ENCODE results near the gene CCT7.

CCT7 gene

DNA sequence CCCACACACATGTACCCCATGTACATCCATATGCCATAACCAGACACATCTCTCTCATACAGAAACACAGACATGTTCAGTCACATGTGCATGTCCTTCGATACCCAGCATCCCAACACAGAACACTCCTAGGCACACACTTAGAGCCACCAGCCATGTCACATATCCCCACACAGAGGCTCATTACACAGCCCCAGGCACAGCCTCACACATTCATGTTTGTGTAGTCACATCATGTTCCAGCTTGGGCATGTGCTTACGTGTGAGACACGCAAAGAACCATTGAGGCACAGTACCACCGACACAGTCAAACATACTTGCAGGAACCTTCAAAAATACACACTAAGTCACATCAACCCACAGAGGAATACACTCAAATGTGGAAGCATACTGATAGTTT, 32.9 kb downstream of the CCT7 start:
- TF ChIP-seq, protein P1, sequence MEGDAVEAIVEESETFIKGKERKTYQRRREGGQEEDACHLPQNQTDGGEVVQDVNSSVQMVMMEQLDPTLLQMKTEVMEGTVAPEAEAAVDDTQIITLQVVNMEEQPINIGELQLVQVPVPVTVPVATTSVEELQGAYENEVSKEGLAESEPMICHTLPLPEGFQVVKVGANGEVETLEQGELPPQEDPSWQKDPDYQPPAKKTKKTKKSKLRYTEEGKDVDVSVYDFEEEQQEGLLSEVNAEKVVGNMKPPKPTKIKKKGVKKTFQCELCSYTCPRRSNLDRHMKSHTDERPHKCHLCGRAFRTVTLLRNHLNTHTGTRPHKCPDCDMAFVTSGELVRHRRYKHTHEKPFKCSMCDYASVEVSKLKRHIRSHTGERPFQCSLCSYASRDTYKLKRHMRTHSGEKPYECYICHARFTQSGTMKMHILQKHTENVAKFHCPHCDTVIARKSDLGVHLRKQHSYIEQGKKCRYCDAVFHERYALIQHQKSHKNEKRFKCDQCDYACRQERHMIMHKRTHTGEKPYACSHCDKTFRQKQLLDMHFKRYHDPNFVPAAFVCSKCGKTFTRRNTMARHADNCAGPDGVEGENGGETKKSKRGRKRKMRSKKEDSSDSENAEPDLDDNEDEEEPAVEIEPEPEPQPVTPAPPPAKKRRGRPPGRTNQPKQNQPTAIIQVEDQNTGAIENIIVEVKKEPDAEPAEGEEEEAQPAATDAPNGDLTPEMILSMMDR (IDR thresholded peaks at IDR 0.05) = no peak
- Histone ChIP-seq H3K27ac (no peak overlapping the region), H3K27me3 (peaks cover 45% of the 10 kb centered on the region), H3K4me1 (ENCODE audit: control insufficient read depth in 1 of 2, insufficient read depth in 1 of 2, low read depth in 1 of 2, low read length in 1 of 2) (no peaks in the 10 kb centered on the region), H3K4me3 (ENCODE audit: low read depth in 1 of 2, low read length in 1 of 2) (no peak overlapping the region), H3K9me3 (no peaks in the 10 kb centered on the region), H3K36me3 (no peaks in the 10 kb centered on the region)

DNA sequence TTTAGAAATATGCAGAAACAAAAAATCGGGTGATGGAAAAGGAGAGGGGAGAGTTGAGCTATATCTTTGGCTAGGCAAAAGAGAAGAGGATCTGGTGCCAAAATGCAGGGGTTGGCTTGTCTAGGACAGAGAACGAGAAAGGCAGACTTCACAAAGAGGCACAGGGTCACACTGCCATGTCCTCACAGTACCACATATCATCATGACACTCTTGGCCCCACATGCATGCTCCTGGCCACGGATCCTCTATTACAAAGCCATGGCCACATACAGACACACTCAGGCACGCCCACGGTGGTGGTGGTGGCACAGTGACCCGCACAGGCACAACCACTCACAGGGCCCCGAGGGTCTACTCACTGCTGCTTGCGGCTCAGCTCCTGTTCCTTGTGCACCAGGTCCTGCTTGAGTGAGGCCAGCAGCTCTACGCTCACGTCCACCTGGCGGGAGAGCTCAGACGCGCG, 34.3 kb downstream of the CCT7 start:
- Histone ChIP-seq H3K4me1 (ENCODE audit: control insufficient read depth in 1 of 2, insufficient read depth in 1 of 2, low read depth in 1 of 2, low read length in 1 of 2) (no peaks in the 10 kb centered on the region), H3K36me3 (no peaks in the 10 kb centered on the region), H3K9me3 (no peaks in the 10 kb centered on the region), H3K27ac (no peak overlapping the region), H3K4me3 (ENCODE audit: low read depth in 1 of 2, low read length in 1 of 2) (no peak overlapping the region), H3K27me3 (peaks cover 45% of the 10 kb centered on the region)
- TF ChIP-seq, protein P1 (IDR thresholded peaks at IDR 0.05) = no peak

DNA sequence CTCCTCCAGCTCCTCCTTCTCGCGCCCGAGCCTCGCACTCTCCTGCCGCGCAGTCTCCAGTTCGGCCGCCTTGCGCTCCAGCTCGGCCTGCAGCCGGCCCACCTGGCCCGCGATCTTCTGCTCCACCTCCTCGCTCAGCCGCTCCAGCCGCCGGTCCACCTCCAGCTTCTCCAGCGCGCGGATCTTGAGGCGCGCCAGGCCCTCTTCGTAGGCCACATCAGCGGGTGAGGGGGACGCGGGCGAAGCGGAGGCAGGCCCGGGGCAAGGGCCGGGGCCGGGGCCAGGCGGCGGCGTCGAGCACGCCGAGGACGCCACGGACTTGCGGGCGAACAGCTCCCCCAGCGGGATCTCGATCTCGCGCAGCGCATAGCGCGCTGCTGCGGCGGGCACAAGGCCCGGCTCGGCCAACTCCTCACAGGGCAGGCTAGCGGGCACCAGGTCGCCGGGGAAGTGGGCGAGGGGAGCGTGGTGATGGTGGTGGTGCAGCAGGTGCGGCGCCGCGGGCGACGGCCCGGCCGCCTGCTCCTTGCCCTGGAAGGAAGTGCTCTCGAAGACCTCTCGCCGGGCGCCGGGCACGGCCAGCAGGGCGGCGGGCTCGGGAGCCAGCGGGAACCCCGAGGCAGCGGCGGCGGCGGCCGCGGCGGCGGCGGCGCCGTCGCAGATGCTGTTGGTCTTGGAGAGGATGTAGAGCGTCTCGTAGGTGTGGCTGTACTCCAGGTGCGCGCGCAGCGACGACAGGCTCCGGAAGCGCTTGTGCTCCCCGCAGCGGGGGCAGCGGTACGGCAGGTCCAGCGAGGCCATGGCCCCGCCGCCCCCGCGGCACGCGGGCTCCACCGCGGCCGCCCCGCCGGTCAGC, 35.0 kb downstream of the CCT7 start:
- H3K4me3 ChIP-seq (ENCODE audit: low read depth in 1 of 2, low read length in 1 of 2) = no peak overlapping the region
- H3K9me3 ChIP-seq = no peaks in the 10 kb centered on the region
- no peaks in the 10 kb centered on the region for H3K4me1 ChIP-seq (ENCODE audit: control insufficient read depth in 1 of 2, insufficient read depth in 1 of 2, low read depth in 1 of 2, low read length in 1 of 2)
- TF ChIP-seq, protein P1 (IDR thresholded peaks at IDR 0.05) = no peak
- H3K27ac ChIP-seq = no peak overlapping the region
- no peaks in the 10 kb centered on the region for H3K36me3 ChIP-seq
- H3K27me3 ChIP-seq = peaks cover 45% of the 10 kb centered on the region

GRCh38 chr2:73269686-73270465, 35.8 kb downstream of the CCT7 start:
- Histone ChIP-seq H3K27ac (no peak overlapping the region), H3K9me3 (no peaks in the 10 kb centered on the region), H3K27me3 (peaks cover 45% of the 10 kb centered on the region), H3K36me3 (no peaks in the 10 kb centered on the region), H3K4me3 (ENCODE audit: low read depth in 1 of 2, low read length in 1 of 2) (no peak overlapping the region), H3K4me1 (ENCODE audit: control insufficient read depth in 1 of 2, insufficient read depth in 1 of 2, low read depth in 1 of 2, low read length in 1 of 2) (no peaks in the 10 kb centered on the region)
- TF ChIP-seq, protein P1 (IDR thresholded peaks at IDR 0.05) = no peak

GRCh38 chr2:73272270-73272669, 38.2 kb downstream of the CCT7 start:
- Histone ChIP-seq H3K27me3 (peaks cover 45% of the 10 kb centered on the region), H3K4me1 (ENCODE audit: control insufficient read depth in 1 of 2, insufficient read depth in 1 of 2, low read depth in 1 of 2, low read length in 1 of 2) (no peaks in the 10 kb centered on the region), H3K4me3 (ENCODE audit: low read depth in 1 of 2, low read length in 1 of 2) (no peak overlapping the region), H3K27ac (no peak overlapping the region), H3K9me3 (no peaks in the 10 kb centered on the region), H3K36me3 (no peaks in the 10 kb centered on the region)
- TF ChIP-seq, protein P1 (IDR thresholded peaks at IDR 0.05) = no peak
